Endodermal cell (in vitro differentiated cells): ENCODE results near the gene CHD6. TPM values are rescaled to one million over a fixed set of nuclear protein-coding genes. Genes with fewer than 3 reads are reported as not detected.

Experiments
- DNase-seq: peaks from one replicate; pipeline ENCODE4 v3.0.0-alpha.2; 2017
- H3K27ac ChIP-seq: 2 replicates; pipeline ENCODE4 v1.5.1; 2013; ENCODE audit warnings: mild to moderate bottlenecking, low read depth, low read length, moderate library complexity
- H3K27me3 ChIP-seq: 2 replicates; pipeline ENCODE4 v1.6.1; 2013; ENCODE audit warnings: mild to moderate bottlenecking, low read length, moderate library complexity; ENCODE audit not compliant: insufficient read depth, control insufficient read depth, poor library complexity, severe bottlenecking
- H3K36me3 ChIP-seq: 2 replicates; pipeline ENCODE4 v1.7.0; 2013; ENCODE audit warnings: mild to moderate bottlenecking, low read length, moderate library complexity; ENCODE audit not compliant: control insufficient read depth, insufficient read depth
- H3K4me1 ChIP-seq: one replicate; pipeline ENCODE4 v1.7.0; 2013; ENCODE audit warnings: low read length; ENCODE audit not compliant: control insufficient read depth, insufficient read depth
- H3K4me3 ChIP-seq: 2 replicates; pipeline ENCODE4 v1.5.1; 2013; ENCODE audit warnings: mild to moderate bottlenecking, low read length, moderate library complexity
- H3K9ac ChIP-seq: 2 replicates; pipeline ENCODE4 v1.6.1; 2013; ENCODE audit warnings: mild to moderate bottlenecking, low read length, moderate library complexity; ENCODE audit not compliant: poor library complexity, severe bottlenecking; ENCODE audit errors: extremely low read depth
- H3K9me3 ChIP-seq: 2 replicates; pipeline ENCODE4 v1.6.1; 2013; ENCODE audit warnings: mild to moderate bottlenecking, low read length, moderate library complexity; ENCODE audit not compliant: control insufficient read depth
- H3K27ac Mint-ChIP-seq: 2 replicates; pipeline ENCODE4 v1.8.0; 2020; ENCODE audit warnings: mixed read lengths
- H3K27me3 Mint-ChIP-seq: 2 replicates; pipeline ENCODE4 v1.8.0; 2021; ENCODE audit warnings: mild to moderate bottlenecking, mixed read lengths; ENCODE audit not compliant: insufficient read depth
- H3K36me3 Mint-ChIP-seq: 2 replicates; pipeline ENCODE4 v1.8.0; 2020; ENCODE audit warnings: low read depth, mixed read lengths
- H3K4me1 Mint-ChIP-seq: 2 replicates; pipeline ENCODE4 v1.8.0; 2020; ENCODE audit warnings: mixed read lengths
- H3K4me3 Mint-ChIP-seq: 2 replicates; pipeline ENCODE4 v1.8.0; 2020; ENCODE audit warnings: mild to moderate bottlenecking, moderate library complexity, mixed read lengths
- H3K9me3 Mint-ChIP-seq: 2 replicates; pipeline ENCODE4 v1.8.0; 2020; ENCODE audit warnings: mild to moderate bottlenecking, mixed read lengths
- CTCF ChIP-seq: fragments of 200-600 bp; sonication (generic); conservative IDR thresholded peaks from 2 replicates; pipeline ENCODE4 v1.5.0; 2021; ENCODE audit warnings: antibody characterized with exemption, mild to moderate bottlenecking
- WGBS, 2 experiments: methylation state at CpG; one replicate each; pipeline versions ENCODE4 v1.1.5 to v1.1.7; 2013; ENCODE audit warnings: missing lambda C conversion rate in 2 of 2, mixed read lengths in 1 of 2; ENCODE audit not compliant: insufficient coverage in 1 of 2, insufficient read length in 1 of 2; 5-methylcytosine and 5-hydroxymethylcytosine counted together
- total RNA-seq, 2 donors: library from RNA; stranded (reverse); fragmentation: NEBNext Ultra II Directional in 1 of 2; extraction: Animal tissue kit (Norgen Biotek cat#: 25700) in 1 of 2; gene quantifications; 2 replicates in 1 of 2; 3 replicates in 1 of 2; pipeline ENCODE4 v1.2.1, GENCODE V29; 2021

Gene CHD6
- total RNA-seq, 2 donors from 2014 or later: 82.5 to 107 TPM

- Histone ChIP-seq H3K27ac (no peak overlapping the region), H3K27me3 (no peaks in the 10 kb centered on the region), H3K9me3 (peaks cover 14% of the 10 kb centered on the region), H3K4me1 (peaks cover 12% of the 10 kb centered on the region), H3K9ac (no peak overlapping the region), H3K36me3 (peaks cover 34% of the 10 kb centered on the region), H3K4me3 (no peak overlapping the region)
- no peak for TF ChIP-seq CTCF
- Mint-ChIP-seq H3K4me3 (no peak overlapping the region), H3K36me3 (peaks cover 49% of the 10 kb centered on the region), H3K27ac (no peak overlapping the region), H3K27me3 (no peaks in the 10 kb centered on the region), H3K9me3 (peaks cover 16% of the 10 kb centered on the region), H3K4me1 (peaks cover 37% of the 10 kb centered on the region)
- no peak for DNase-seq
Measured at GRCh38 chr20:41507851-41508250, 110.3 kb downstream of the CHD6 start.

- Histone ChIP-seq H3K4me3 (no peak overlapping the region), H3K36me3 (peaks cover 34% of the 10 kb centered on the region), H3K9ac (no peak overlapping the region), H3K9me3 (peaks cover 14% of the 10 kb centered on the region), H3K27ac (no peak overlapping the region), H3K4me1 (peaks cover 7% of the 10 kb centered on the region), H3K27me3 (no peaks in the 10 kb centered on the region)
- Mint-ChIP-seq H3K4me1 (peaks cover 32% of the 10 kb centered on the region), H3K27ac (no peak overlapping the region), H3K27me3 (no peaks in the 10 kb centered on the region), H3K36me3 (peaks cover 45% of the 10 kb centered on the region), H3K9me3 (peaks cover 16% of the 10 kb centered on the region), H3K4me3 (no peak overlapping the region)
- WGBS, 2 experiments: 90 to 96% methylated on average over 5 of the region's 5 CpGs
- TF ChIP-seq CTCF: no peak
- no peak for DNase-seq
Measured at GRCh38 chr20:41507436-41507835, 110.7 kb downstream of the CHD6 start.

- TF ChIP-seq CTCF: no peak
- no peak overlapping the region for H3K4me3 Mint-ChIP-seq
- no peak overlapping the region for H3K4me3 ChIP-seq
- H3K36me3 ChIP-seq: peaks cover 29% of the 10 kb centered on the region
- H3K27me3 Mint-ChIP-seq: no peaks in the 10 kb centered on the region
- no peaks in the 10 kb centered on the region for H3K27me3 ChIP-seq
- peaks cover 36% of the 10 kb centered on the region for H3K36me3 Mint-ChIP-seq
- H3K4me1 Mint-ChIP-seq: peaks cover 24% of the 10 kb centered on the region
- H3K27ac ChIP-seq: no peak overlapping the region
- H3K4me1 ChIP-seq: peaks cover 5% of the 10 kb centered on the region
- H3K9me3 Mint-ChIP-seq: peaks cover 16% of the 10 kb centered on the region
- H3K9me3 ChIP-seq: peaks cover 14% of the 10 kb centered on the region
- no peak overlapping the region for H3K9ac ChIP-seq
- H3K27ac Mint-ChIP-seq: no peak overlapping the region
- 92 to 94% methylated on average over 3 to 4 of the region's 4 CpGs for WGBS, 2 experiments
- DNase-seq: no peak
Measured at GRCh38 chr20:41506192-41506915, 111.8 kb downstream of the CHD6 start.
